K562 (cell line): ENCODE measurements around the gene RAB11FIP2. TPM values are rescaled to one million over a fixed set of nuclear protein-coding genes. Genes with fewer than 3 reads are reported as not detected.

ENCODE experiments used
- ATAC-seq: fragments of 200-7000 bp; cut with Tn5 transposase; 3 replicates; pipeline ENCODE4 v1.9.1; 2020; ENCODE audit warnings: moderate library complexity
- BruUV-seq: library from RNA; stranded (reverse); fragments of 400-500 nt; replicated peaks from 2 replicates; lab custom pipeline; 2021; lab: Mats Ljungman, UMichigan
- CTCF ChIA-PET: fragments of 300-600 bp; formaldehyde crosslinking; extraction: SDS; loops from one replicate; lab custom pipeline; 2021; ENCODE audit warnings: low intra/inter-chr PET ratio; lab: Yijun Ruan, JAX
- POLR2A ChIA-PET: fragments of 300-600, 350-650 bp; sonication (Branson Sonifier 250); formaldehyde crosslinking; extraction: SDS; loops from one replicate; lab custom pipeline; 2021; ENCODE audit warnings: antibody characterized with exemption, inconsistent platforms; lab: Yijun Ruan, JAX
- DNase-seq, 4 experiments: peaks; one replicate each; pipeline versions ENCODE4 v3.0.0 to v3.0.0-alpha.2; 2011 to 2018; ENCODE audit warnings: low spot score in 3 of 4, mixed read lengths in 3 of 4; ENCODE audit errors: extremely low read depth in 1 of 4
- FAIRE-seq: peaks from 2 replicates; lab custom pipeline; 2011; peaks lifted over from hg19 to GRCh38; lab: Jason Lieb, UNC
- H2AFZ ChIP-seq: 2 replicates; pipeline ENCODE4 v1.6.0; 2011; ENCODE audit warnings: low read depth, low read length, control low read depth, inconsistent platforms
- H3K27ac ChIP-seq: fragments of 200-600 bp; 3 replicates; pipeline ENCODE4 v1.8.0; 2011; ENCODE audit warnings: low read depth, mild to moderate bottlenecking, control low read depth, inconsistent platforms, low read length, moderate library complexity, mixed read lengths; ENCODE audit errors: extremely low read depth
- H3K27me3 ChIP-seq, 2 experiments: fragments of 300-600 bp in 1 of 2; 2 replicates in 1 of 2; 3 replicates in 1 of 2; pipeline versions ENCODE4 v1.6.0 to v1.8.0; 2011; ENCODE audit warnings: inconsistent platforms in 2 of 2, low read length in 2 of 2, mild to moderate bottlenecking in 1 of 2, mixed read lengths in 1 of 2, moderate library complexity in 1 of 2; ENCODE audit not compliant: control insufficient read depth in 2 of 2, insufficient read depth in 2 of 2
- H3K36me3 ChIP-seq: fragments of 300-600 bp; 3 replicates; pipeline ENCODE4 v1.8.0; 2011; ENCODE audit warnings: mild to moderate bottlenecking, low read length, inconsistent platforms; ENCODE audit not compliant: control insufficient read depth, insufficient read depth
- H3K4me1 ChIP-seq, 2 experiments: fragments of 200-600 bp in 1 of 2; replicated peaks in 1 of 2; 2 replicates in 1 of 2; 3 replicates in 1 of 2; pipeline versions ENCODE4 v1.5.1 to v1.8.0; 2011; ENCODE audit warnings: inconsistent platforms in 2 of 2, low read length in 2 of 2, mild to moderate bottlenecking in 1 of 2, mixed read lengths in 1 of 2, moderate library complexity in 1 of 2; ENCODE audit not compliant: control insufficient read depth in 2 of 2, insufficient read depth in 2 of 2
- H3K4me2 ChIP-seq: 2 replicates; pipeline ENCODE4 v1.6.1; 2011; ENCODE audit warnings: low read length, control low read depth, inconsistent platforms, mixed read lengths; ENCODE audit not compliant: insufficient read depth
- H3K4me3 ChIP-seq: fragments of 200-600 bp; sonication (generic), shearing (Covaris generic); 2 replicates; pipeline ENCODE4 v1.5.1; 2016; ENCODE audit warnings: control low read depth, inconsistent platforms
- H3K79me2 ChIP-seq: fragments of 200-600 bp; 3 replicates; pipeline ENCODE4 v1.8.0; 2011; ENCODE audit warnings: low read length, inconsistent platforms; ENCODE audit not compliant: control insufficient read depth, insufficient read depth
- H3K9ac ChIP-seq, 2 experiments: 2 replicates each; pipeline versions ENCODE4 v1.6.0 to v1.6.1; 2011; ENCODE audit warnings: low read depth in 2 of 2, low read length in 2 of 2, control low read depth in 1 of 2, inconsistent platforms in 1 of 2, mild to moderate bottlenecking in 1 of 2, mixed read lengths in 1 of 2; ENCODE audit not compliant: insufficient read depth in 1 of 2
- H3K9me1 ChIP-seq: one replicate; pipeline ENCODE4 v1.6.0; 2011; ENCODE audit warnings: inconsistent platforms, mild to moderate bottlenecking, low read length, moderate library complexity; ENCODE audit not compliant: control insufficient read depth, insufficient read depth
- H3K9me3 ChIP-seq: replicated peaks from 2 replicates; pipeline ENCODE4 v1.5.1; 2011; ENCODE audit warnings: low read depth, low read length, inconsistent platforms; ENCODE audit not compliant: control insufficient read depth, insufficient read depth
- H4K20me1 ChIP-seq: replicated peaks from 2 replicates; pipeline ENCODE4 v1.6.1; 2011; ENCODE audit warnings: low read length, inconsistent platforms, mixed read lengths; ENCODE audit not compliant: control insufficient read depth, insufficient read depth
- CAMTA2 ChIP-seq: fragments of 250-450 bp; sonication (Bioruptor Pico); conservative IDR thresholded peaks from 2 replicates; pipeline ENCODE4 v1.5.1; 2022
- CBX5 ChIP-seq: IDR thresholded peaks from 2 replicates; pipeline ENCODE4 v1.6.1; 2014; ENCODE audit warnings: low read depth, borderline replicate concordance
- FUS ChIP-seq: fragments of 200-400 bp; formaldehyde crosslinking; optimal IDR thresholded peaks from 2 replicates; pipeline ENCODE3; 2017; ENCODE audit warnings: low read depth, low read length
- SREBF1 ChIP-seq: fragments of 150-350 bp; IDR thresholded peaks from 2 replicates; pipeline ENCODE4 v1.6.1; 2014; ENCODE audit warnings: antibody characterized with exemption, low read depth, low read length, borderline replicate concordance
- in situ Hi-C: fragments of 300-500 bp; cut with MboI; formaldehyde crosslinking; loops from 4 replicates; pipeline ENCODE4 v1.15.0; 2018; ENCODE audit warnings: inconsistent platforms, mixed read lengths
- intact Hi-C: fragments of 100-400 bp; cut with micrococcal nuclease; formaldehyde crosslinking; loops from 2 replicates; pipeline ENCODE4 v1.14.2; 2022
- polyA plus RNA-seq, 8 experiments: library from polyadenylated mRNA; depleted of rRNA in 4 of 8; stranded (reverse) in 5 of 8; unstranded in 3 of 8; fragments of >200 nt; fragmentation: Nextera tagmentation in 2 of 8; fragmentation: Illumina TruSeq in 1 of 8; extraction: Ambion mirVana in 2 of 8; extraction: Trizol in 1 of 8; gene quantifications; 2 replicates each; pipeline versions ENCODE4 v1.2.1 to v1.2.3, GENCODE V29; 2011 to 2014; ENCODE audit warnings: inconsistent platforms in 1 of 8, missing spikeins in 1 of 8
- total RNA-seq, 7 experiments: library from RNA; depleted of rRNA in 6 of 7; stranded (reverse); fragments of >200 nt in 6 of 7; fragmentation: Illumina TruSeq in 2 of 7; extraction: Trizol in 2 of 7; gene quantifications; 2 replicates each; pipeline versions ENCODE4 v1.2.1 to v1.2.3, GENCODE V29; 2011 to 2021; ENCODE audit warnings: low replicate concordance in 1 of 7
- TF ChIP-seq, protein P1 (sequence below): sonication (generic); formaldehyde crosslinking; IDR thresholded peaks from 2 replicates; pipeline ENCODE4 v1.8.0; 2022; ENCODE audit warnings: mild to moderate bottlenecking, missing genetic modification reagents

Gene RAB11FIP2
- total and polyA plus RNA-seq, 9 of the 15 experiments (the other 6 are each of a cell fraction or from before 2014, with no cell fraction given): 3.0 to 10.6 (median 3.9) TPM

DNA sequence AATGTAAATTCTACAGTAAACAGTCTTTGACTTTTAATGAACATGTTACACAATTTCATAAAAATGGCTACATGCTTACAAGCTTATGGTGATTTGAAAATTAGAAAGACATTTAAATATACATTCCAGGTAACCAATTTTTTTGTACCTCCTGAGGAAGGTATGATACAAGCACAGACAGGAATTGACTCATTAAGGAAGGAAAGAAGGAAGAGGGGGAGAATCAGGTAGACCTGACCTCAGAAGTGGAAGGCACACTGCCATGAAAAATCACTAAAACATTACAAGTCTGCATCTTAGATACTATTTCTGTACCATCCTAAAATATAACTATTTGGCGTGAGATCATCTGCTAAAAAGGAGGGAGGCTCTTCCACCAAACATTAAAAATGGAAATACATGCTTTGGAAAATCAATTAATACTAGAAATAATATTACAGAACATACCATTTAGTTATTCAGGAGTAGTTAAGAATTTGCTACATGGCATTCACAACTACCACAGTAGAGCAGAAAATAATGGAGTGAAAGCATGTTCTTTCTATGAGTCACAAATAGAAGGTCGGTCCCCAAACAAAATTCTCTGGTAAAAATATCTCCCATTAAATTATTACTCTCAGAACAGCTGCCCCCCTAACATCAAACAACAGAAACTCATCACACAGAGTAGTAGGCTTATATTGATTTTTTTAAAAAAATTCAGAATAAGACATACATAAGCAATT is 15.2 kb downstream of the RAB11FIP2 start (continued):
- no peak for TF ChIP-seq CBX5

DNA sequence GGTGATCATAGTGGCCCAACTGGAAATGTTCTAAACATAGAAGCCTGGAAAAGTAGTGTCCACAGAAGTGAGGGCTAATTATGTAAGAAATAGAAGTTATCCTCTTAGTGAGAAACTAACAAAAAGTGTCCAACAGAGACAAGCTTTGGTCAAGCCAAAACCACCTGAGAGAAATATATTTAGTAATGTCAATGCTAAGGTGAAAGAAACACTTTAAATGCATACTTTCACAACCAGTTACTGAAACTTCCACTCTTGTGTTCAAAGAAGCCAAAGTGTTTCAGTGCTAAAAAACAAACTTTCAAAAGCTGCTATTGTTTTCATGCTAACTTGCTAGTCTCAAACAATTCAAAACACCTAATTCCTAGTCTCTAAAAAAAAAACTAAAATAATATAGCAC is 18.1 kb downstream of the RAB11FIP2 start:
- TF ChIP-seq CAMTA2 (CRISPR knock-in tag) (no peak), FUS (no peak), SREBF1 (no peak)
- TF ChIP-seq, protein P1, sequence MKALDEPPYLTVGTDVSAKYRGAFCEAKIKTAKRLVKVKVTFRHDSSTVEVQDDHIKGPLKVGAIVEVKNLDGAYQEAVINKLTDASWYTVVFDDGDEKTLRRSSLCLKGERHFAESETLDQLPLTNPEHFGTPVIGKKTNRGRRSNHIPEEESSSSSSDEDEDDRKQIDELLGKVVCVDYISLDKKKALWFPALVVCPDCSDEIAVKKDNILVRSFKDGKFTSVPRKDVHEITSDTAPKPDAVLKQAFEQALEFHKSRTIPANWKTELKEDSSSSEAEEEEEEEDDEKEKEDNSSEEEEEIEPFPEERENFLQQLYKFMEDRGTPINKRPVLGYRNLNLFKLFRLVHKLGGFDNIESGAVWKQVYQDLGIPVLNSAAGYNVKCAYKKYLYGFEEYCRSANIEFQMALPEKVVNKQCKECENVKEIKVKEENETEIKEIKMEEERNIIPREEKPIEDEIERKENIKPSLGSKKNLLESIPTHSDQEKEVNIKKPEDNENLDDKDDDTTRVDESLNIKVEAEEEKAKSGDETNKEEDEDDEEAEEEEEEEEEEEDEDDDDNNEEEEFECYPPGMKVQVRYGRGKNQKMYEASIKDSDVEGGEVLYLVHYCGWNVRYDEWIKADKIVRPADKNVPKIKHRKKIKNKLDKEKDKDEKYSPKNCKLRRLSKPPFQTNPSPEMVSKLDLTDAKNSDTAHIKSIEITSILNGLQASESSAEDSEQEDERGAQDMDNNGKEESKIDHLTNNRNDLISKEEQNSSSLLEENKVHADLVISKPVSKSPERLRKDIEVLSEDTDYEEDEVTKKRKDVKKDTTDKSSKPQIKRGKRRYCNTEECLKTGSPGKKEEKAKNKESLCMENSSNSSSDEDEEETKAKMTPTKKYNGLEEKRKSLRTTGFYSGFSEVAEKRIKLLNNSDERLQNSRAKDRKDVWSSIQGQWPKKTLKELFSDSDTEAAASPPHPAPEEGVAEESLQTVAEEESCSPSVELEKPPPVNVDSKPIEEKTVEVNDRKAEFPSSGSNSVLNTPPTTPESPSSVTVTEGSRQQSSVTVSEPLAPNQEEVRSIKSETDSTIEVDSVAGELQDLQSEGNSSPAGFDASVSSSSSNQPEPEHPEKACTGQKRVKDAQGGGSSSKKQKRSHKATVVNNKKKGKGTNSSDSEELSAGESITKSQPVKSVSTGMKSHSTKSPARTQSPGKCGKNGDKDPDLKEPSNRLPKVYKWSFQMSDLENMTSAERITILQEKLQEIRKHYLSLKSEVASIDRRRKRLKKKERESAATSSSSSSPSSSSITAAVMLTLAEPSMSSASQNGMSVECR (CRISPR knock-in tag): no peak
- no peak overlapping the region for H2AFZ ChIP-seq
- H3K4me3 ChIP-seq: no peak overlapping the region
- no peaks in the 10 kb centered on the region; a peak in 1 of 5 replicates for H3K4me1 ChIP-seq
- H3K9ac ChIP-seq: no peak overlapping the region
- no TSS peak for BruUV-seq
- FAIRE-seq (no peak), DNase-seq (no peak), ATAC-seq (no peak)
- H3K9me1 ChIP-seq: no peaks in the 10 kb centered on the region
- CTCF ChIA-PET: no interaction called here
- no peak overlapping the region for H3K4me2 ChIP-seq
- no peaks in the 10 kb centered on the region for H3K27me3 ChIP-seq
- POLR2A ChIA-PET: interaction anchor here (1.3 kb wide), 1 partner anchor 13 kb away, joined by 3 read pairs; no protein-coding TSS in a partner anchor
- H4K20me1 ChIP-seq: no peaks in the 10 kb centered on the region
- in situ Hi-C loops (no loop called here), intact Hi-C loops (no loop called here)
- H3K79me2 ChIP-seq: no peaks in the 10 kb centered on the region
- no peaks in the 10 kb centered on the region for H3K9me3 ChIP-seq
- no peak overlapping the region for H3K27ac ChIP-seq
- no peaks in the 10 kb centered on the region for H3K36me3 ChIP-seq
